ENCODE data around the gene ANKS1A. TPM values are rescaled to one million over a fixed set of nuclear protein-coding genes. Genes with fewer than 3 reads are reported as not detected.

Gene ANKS1A
- total RNA-seq, 4 donors from 2014 or later, result 12.1 to 31.8 (median 24.1) TPM

GRCh38 chr6:34955442-34955841 is 66.4 kb downstream of the ANKS1A start:
- Histone ChIP-seq H3K4me1 (peaks cover 0 to 5% of the 10 kb centered on the region in 2 donors), H3K9me3 (no peaks in the 10 kb centered on the region), H3K27me3 (no peaks in the 10 kb centered on the region), H3K36me3 (no peaks in the 10 kb centered on the region), H3K27ac (no peak overlapping the region), H3K4me3 (no peak overlapping the region)
- intact Hi-C loops (cut with DNase I; ENCODE audit: low total_unique reads), result no loop called here
- no peak for DNase-seq
- TF ChIP-seq CTCF (IDR thresholded peaks at IDR 0.05) (no peak), POLR2A (IDR thresholded peaks at IDR 0.05) (no peak)

- H3K36me3 ChIP-seq, result no peaks in the 10 kb centered on the region
- TF ChIP-seq CTCF (IDR thresholded peaks at IDR 0.05) (no peak), POLR2A (IDR thresholded peaks at IDR 0.05) (no peak)
- H3K9me3 ChIP-seq, result no peaks in the 10 kb centered on the region
- DNase-seq, result peak in 1 of 2 donors; percentile 29
- H3K27me3 ChIP-seq, result no peaks in the 10 kb centered on the region
- peaks cover 0 to 5% of the 10 kb centered on the region in 2 donors for H3K4me1 ChIP-seq
- intact Hi-C loops (cut with DNase I; ENCODE audit: low total_unique reads), result no loop called here
- H3K4me3 ChIP-seq, result no peak overlapping the region
- peak overlapping the region; percentile 53 to 65 for H3K27ac ChIP-seq
Measured at GRCh38 chr6:34957231-34957783, 68.3 kb downstream of the ANKS1A start.

- H3K4me3 ChIP-seq, result no peak overlapping the region
- no peak for TF ChIP-seq CTCF (IDR thresholded peaks at IDR 0.05)
- no peak for TF ChIP-seq POLR2A (IDR thresholded peaks at IDR 0.05)
- peaks cover 0 to 5% of the 10 kb centered on the region in 2 donors for H3K4me1 ChIP-seq
- H3K27ac ChIP-seq, result no peak overlapping the region
- intact Hi-C loops (cut with DNase I; ENCODE audit: low total_unique reads), result no loop called here
- DNase-seq, result no peak
- no peaks in the 10 kb centered on the region for H3K9me3 ChIP-seq
- H3K36me3 ChIP-seq, result no peaks in the 10 kb centered on the region
- no peaks in the 10 kb centered on the region for H3K27me3 ChIP-seq
Measured at GRCh38 chr6:34958734-34959133, 69.7 kb downstream of the ANKS1A start.

- Histone ChIP-seq H3K4me1 (peaks cover 0 to 5% of the 10 kb centered on the region in 2 donors), H3K4me3 (no peak overlapping the region), H3K27me3 (no peaks in the 10 kb centered on the region), H3K36me3 (no peaks in the 10 kb centered on the region), H3K27ac (no peak overlapping the region), H3K9me3 (no peaks in the 10 kb centered on the region)
- no peak for DNase-seq
- no peak for TF ChIP-seq POLR2A (IDR thresholded peaks at IDR 0.05)
- TF ChIP-seq CTCF (IDR thresholded peaks at IDR 0.05), result no peak
- intact Hi-C loops (cut with DNase I; ENCODE audit: low total_unique reads), result no loop called here
Measured at GRCh38 chr6:34959224-34959623, 70.2 kb downstream of the ANKS1A start.

- Histone ChIP-seq H3K27me3 (no peaks in the 10 kb centered on the region), H3K9me3 (no peaks in the 10 kb centered on the region), H3K4me3 (no peak overlapping the region), H3K36me3 (no peaks in the 10 kb centered on the region), H3K27ac (peak overlapping the region; percentile 12 to 67), H3K4me1 (peaks cover 5% of the 10 kb centered on the region in 2 donors)
- intact Hi-C loops (cut with DNase I; ENCODE audit: low total_unique reads), result no loop called here
- TF ChIP-seq CTCF (IDR thresholded peaks at IDR 0.05), result no peak
- DNase-seq, result no peak
Measured at GRCh38 chr6:34961082-34961481, 72.0 kb downstream of the ANKS1A start.
